Liver (tissue), 9 donors: Measurements from ENCODE around the gene TSGA10. TPM values are rescaled to one million over a fixed set of nuclear protein-coding genes. Genes with fewer than 3 reads are reported as not detected.

ENCODE experiments used
- DNase-seq: peaks from one replicate; pipeline ENCODE4 v3.0.0-alpha.2; 2017; ENCODE audit warnings: low spot score
- H3K27ac ChIP-seq, 2 donors: one replicate each; pipeline ENCODE4 v1.7.0; 2013; ENCODE audit warnings: inconsistent platforms in 2 of 2, low read length in 2 of 2, control low read depth in 1 of 2, low read depth in 1 of 2, mild to moderate bottlenecking in 1 of 2
- H3K27me3 ChIP-seq, 4 donors: one replicate each; pipeline versions ENCODE4 v1.6.1 to v1.7.0; 2013; ENCODE audit warnings: low read length in 3 of 4, inconsistent platforms in 1 of 4, mild to moderate bottlenecking in 1 of 4, moderate library complexity in 1 of 4; ENCODE audit not compliant: control insufficient read depth in 4 of 4, insufficient read depth in 4 of 4
- H3K36me3 ChIP-seq, 4 donors: one replicate each; pipeline versions ENCODE4 v1.6.1 to v1.7.0; 2013; ENCODE audit warnings: low read length in 3 of 4, mild to moderate bottlenecking in 3 of 4, low read depth in 1 of 4, moderate library complexity in 1 of 4; ENCODE audit not compliant: control insufficient read depth in 4 of 4, insufficient read depth in 3 of 4
- H3K4me1 ChIP-seq, 4 donors: one replicate each; pipeline versions ENCODE4 v1.6.1 to v1.7.0; 2013; ENCODE audit warnings: low read length in 3 of 4, mild to moderate bottlenecking in 3 of 4, moderate library complexity in 1 of 4; ENCODE audit not compliant: control insufficient read depth in 4 of 4, insufficient read depth in 4 of 4
- H3K4me3 ChIP-seq, 3 donors: one replicate each; pipeline versions ENCODE4 v1.6.1 to v1.7.0; 2013; ENCODE audit warnings: low read length in 3 of 3, control low read depth in 1 of 3, low read depth in 1 of 3, mild to moderate bottlenecking in 1 of 3
- H3K9ac ChIP-seq, 2 donors: one replicate each; pipeline ENCODE4 v1.7.0; 2013; ENCODE audit warnings: low read length in 2 of 2, mild to moderate bottlenecking in 2 of 2, moderate library complexity in 2 of 2, control low read depth in 1 of 2, low read depth in 1 of 2
- H3K9me3 ChIP-seq, 4 donors: one replicate each; pipeline versions ENCODE4 v1.6.1 to v1.7.0; 2013; ENCODE audit warnings: low read length in 3 of 4; ENCODE audit not compliant: control insufficient read depth in 4 of 4
- ATF3 ChIP-seq: IDR thresholded peaks from 2 replicates; pipeline ENCODE4 v1.6.1; 2016; ENCODE audit warnings: antibody characterized with exemption
- EGR1 ChIP-seq, 2 donors: IDR thresholded peaks; 2 replicates each; pipeline ENCODE4 v1.6.1; 2016 to 2018; ENCODE audit warnings: antibody characterized with exemption in 2 of 2, low read depth in 2 of 2
- FOXA1 ChIP-seq: IDR thresholded peaks from 2 replicates; pipeline ENCODE4 v1.6.1; 2016; ENCODE audit warnings: antibody characterized with exemption
- FOXA2 ChIP-seq: IDR thresholded peaks from 2 replicates; pipeline ENCODE4 v1.6.1; 2016; ENCODE audit warnings: antibody characterized with exemption
- GABPA ChIP-seq, 2 donors: IDR thresholded peaks in 1 of 2; conservative IDR thresholded peaks in 1 of 2; 2 replicates each; pipeline ENCODE4 v1.6.1; 2016; ENCODE audit warnings: antibody characterized with exemption in 2 of 2, mild to moderate bottlenecking in 1 of 2, moderate library complexity in 1 of 2
- HNF4A ChIP-seq, 2 donors: conservative IDR thresholded peaks; 2 replicates each; pipeline ENCODE4 v1.6.1; 2016; ENCODE audit warnings: antibody characterized with exemption in 2 of 2, mild to moderate bottlenecking in 2 of 2
- HNF4G ChIP-seq: IDR thresholded peaks from 2 replicates; pipeline ENCODE4 v1.6.1; 2016; ENCODE audit warnings: antibody characterized with exemption
- JUND ChIP-seq, 2 donors: IDR thresholded peaks; 2 replicates each; pipeline ENCODE4 v1.6.1; 2016; ENCODE audit warnings: antibody characterized with exemption in 2 of 2
- NR2F2 ChIP-seq: IDR thresholded peaks from 2 replicates; pipeline ENCODE4 v1.6.1; 2016; ENCODE audit warnings: antibody characterized with exemption
- RAD21 ChIP-seq, 2 donors: IDR thresholded peaks; 2 replicates each; pipeline ENCODE4 v1.6.1; 2016; ENCODE audit warnings: antibody characterized with exemption in 2 of 2, mild to moderate bottlenecking in 2 of 2
- REST ChIP-seq: IDR thresholded peaks from 2 replicates; pipeline ENCODE4 v1.6.1; 2016; ENCODE audit warnings: antibody characterized with exemption, mild to moderate bottlenecking
- RXRA ChIP-seq, 2 donors: IDR thresholded peaks; 2 replicates each; pipeline ENCODE4 v1.6.1; 2017 to 2018; ENCODE audit warnings: antibody characterized with exemption in 2 of 2, mild to moderate bottlenecking in 1 of 2
- SP1 ChIP-seq: IDR thresholded peaks from 2 replicates; pipeline ENCODE4 v1.6.1; 2018; ENCODE audit warnings: antibody characterized with exemption, mild to moderate bottlenecking
- TAF1 ChIP-seq: conservative IDR thresholded peaks from 2 replicates; pipeline ENCODE4 v1.6.1; 2016; ENCODE audit warnings: antibody characterized with exemption, mild to moderate bottlenecking
- YY1 ChIP-seq: IDR thresholded peaks from 2 replicates; pipeline ENCODE4 v1.6.1; 2016; ENCODE audit warnings: antibody characterized with exemption, mild to moderate bottlenecking
- WGBS: extraction: QIAGEN DNeasy Blood & Tissue Kit; methylation state at CpG from one replicate; pipeline ENCODE4 v1.1.7; 2013; 5-methylcytosine and 5-hydroxymethylcytosine counted together
- polyA plus RNA-seq, 2 donors: library from polyadenylated mRNA; stranded (reverse) in 1 of 2; unstranded in 1 of 2; fragments of 200-250 nt in 1 of 2; fragments of >200 nt in 1 of 2; fragmentation: Nextera tagmentation in 1 of 2; extraction: Ambion mirVana in 1 of 2; gene quantifications; one replicate each; pipeline versions ENCODE4 v1.2.1 to v1.2.3, GENCODE V29; 2013 to 2015
- total RNA-seq, 2 donors: library from RNA; depleted of rRNA; stranded (reverse); fragments of >200 nt; gene quantifications; one replicate each; pipeline ENCODE4 v1.2.3, GENCODE V29; 2014
- TF ChIP-seq, protein P1 (sequence below): fragments of 150-350 bp; IDR thresholded peaks from 2 replicates; pipeline ENCODE4 v1.5.1; 2017; ENCODE audit warnings: improper control_type of control experiment, low read depth, low read length; ENCODE audit not compliant: missing input control
- TF ChIP-seq, protein P2 (sequence below): IDR thresholded peaks from 2 replicates; pipeline ENCODE4 v1.6.1; 2016; ENCODE audit warnings: antibody characterized with exemption
- TF ChIP-seq, protein P3 (sequence below): IDR thresholded peaks from 2 replicates; pipeline ENCODE4 v1.6.1; 2016; ENCODE audit warnings: antibody characterized with exemption
- donor health status: healthy.
- donor health status: healthy.
- donor health status: healthy.
- donor health status: healthy.
- donor health status: healthy.

Gene TSGA10
- total and polyA plus RNA-seq, 4 donors: 0.93 to 4.4 (median 3.8) TPM

GRCh38 chr2:98959810-98960507, 194.8 kb downstream of the TSGA10 start:
- 75% methylated on average over 7 of the region's 7 CpGs for WGBS
- no peaks in the 10 kb centered on the region for H3K4me1 ChIP-seq
- H3K27ac ChIP-seq: no peak overlapping the region
- H3K9me3 ChIP-seq: peaks cover 0 to 3% (median under 1%) of the 10 kb centered on the region in 4 donors
- DNase-seq: no peak
- TF ChIP-seq, protein P1, sequence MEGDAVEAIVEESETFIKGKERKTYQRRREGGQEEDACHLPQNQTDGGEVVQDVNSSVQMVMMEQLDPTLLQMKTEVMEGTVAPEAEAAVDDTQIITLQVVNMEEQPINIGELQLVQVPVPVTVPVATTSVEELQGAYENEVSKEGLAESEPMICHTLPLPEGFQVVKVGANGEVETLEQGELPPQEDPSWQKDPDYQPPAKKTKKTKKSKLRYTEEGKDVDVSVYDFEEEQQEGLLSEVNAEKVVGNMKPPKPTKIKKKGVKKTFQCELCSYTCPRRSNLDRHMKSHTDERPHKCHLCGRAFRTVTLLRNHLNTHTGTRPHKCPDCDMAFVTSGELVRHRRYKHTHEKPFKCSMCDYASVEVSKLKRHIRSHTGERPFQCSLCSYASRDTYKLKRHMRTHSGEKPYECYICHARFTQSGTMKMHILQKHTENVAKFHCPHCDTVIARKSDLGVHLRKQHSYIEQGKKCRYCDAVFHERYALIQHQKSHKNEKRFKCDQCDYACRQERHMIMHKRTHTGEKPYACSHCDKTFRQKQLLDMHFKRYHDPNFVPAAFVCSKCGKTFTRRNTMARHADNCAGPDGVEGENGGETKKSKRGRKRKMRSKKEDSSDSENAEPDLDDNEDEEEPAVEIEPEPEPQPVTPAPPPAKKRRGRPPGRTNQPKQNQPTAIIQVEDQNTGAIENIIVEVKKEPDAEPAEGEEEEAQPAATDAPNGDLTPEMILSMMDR: no peak
- no peak for TF ChIP-seq ATF3
- H3K9ac ChIP-seq: no peak overlapping the region
- H3K36me3 ChIP-seq: no peaks in the 10 kb centered on the region
- no peaks in the 10 kb centered on the region for H3K27me3 ChIP-seq
- no peak overlapping the region for H3K4me3 ChIP-seq

DNA sequence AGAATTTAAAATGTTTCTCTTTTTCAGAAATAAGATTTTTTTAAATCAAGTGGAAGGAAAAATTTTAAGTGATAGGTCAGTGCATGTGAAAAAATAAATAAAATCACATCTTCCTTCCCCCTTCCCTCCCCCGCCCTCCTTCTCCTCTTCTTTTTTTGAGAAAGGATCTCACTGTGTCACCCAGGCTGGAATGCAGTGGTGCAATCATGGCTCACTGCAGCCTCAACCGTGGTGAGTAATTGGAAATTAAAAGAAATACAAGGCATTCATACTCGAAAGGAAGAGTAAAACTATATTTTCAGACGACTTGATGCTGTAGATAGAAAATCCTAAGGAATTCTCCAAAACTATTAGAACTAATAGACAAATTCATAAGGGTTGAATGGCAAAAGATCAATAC, 201.8 kb downstream of the TSGA10 start:
- H3K9me3 ChIP-seq: no peaks in the 10 kb centered on the region
- WGBS: 70% methylated on average over 4 of the region's 4 CpGs
- TF ChIP-seq REST (no peak), ATF3 (no peak), RXRA (IDR thresholded peaks at IDR 0.05) (no peak), SP1 (no peak), FOXA1 (no peak), EGR1 (IDR thresholded peaks at IDR 0.05; ENCODE audit: low read depth in 2 of 2) (no peak), JUND (IDR thresholded peaks at IDR 0.05) (no peak), TAF1 (no peak), HNF4G (no peak), NR2F2 (no peak), GABPA (IDR thresholded peaks at IDR 0.05 in 1 of 2, conservative IDR thresholded peaks at IDR 0.05 in 1 of 2) (no peak), YY1 (no peak), RAD21 (IDR thresholded peaks at IDR 0.05) (no peak), FOXA2 (no peak), HNF4A (conservative IDR thresholded peaks at IDR 0.05) (no peak)
- TF ChIP-seq, protein P1: no peak
- TF ChIP-seq, protein P2, sequence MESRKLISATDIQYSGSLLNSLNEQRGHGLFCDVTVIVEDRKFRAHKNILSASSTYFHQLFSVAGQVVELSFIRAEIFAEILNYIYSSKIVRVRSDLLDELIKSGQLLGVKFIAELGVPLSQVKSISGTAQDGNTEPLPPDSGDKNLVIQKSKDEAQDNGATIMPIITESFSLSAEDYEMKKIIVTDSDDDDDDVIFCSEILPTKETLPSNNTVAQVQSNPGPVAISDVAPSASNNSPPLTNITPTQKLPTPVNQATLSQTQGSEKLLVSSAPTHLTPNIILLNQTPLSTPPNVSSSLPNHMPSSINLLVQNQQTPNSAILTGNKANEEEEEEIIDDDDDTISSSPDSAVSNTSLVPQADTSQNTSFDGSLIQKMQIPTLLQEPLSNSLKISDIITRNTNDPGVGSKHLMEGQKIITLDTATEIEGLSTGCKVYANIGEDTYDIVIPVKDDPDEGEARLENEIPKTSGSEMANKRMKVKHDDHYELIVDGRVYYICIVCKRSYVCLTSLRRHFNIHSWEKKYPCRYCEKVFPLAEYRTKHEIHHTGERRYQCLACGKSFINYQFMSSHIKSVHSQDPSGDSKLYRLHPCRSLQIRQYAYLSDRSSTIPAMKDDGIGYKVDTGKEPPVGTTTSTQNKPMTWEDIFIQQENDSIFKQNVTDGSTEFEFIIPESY: no peak
- TF ChIP-seq, protein P3, sequence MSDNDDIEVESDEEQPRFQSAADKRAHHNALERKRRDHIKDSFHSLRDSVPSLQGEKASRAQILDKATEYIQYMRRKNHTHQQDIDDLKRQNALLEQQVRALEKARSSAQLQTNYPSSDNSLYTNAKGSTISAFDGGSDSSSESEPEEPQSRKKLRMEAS: no peak
- H3K4me3 ChIP-seq: no peak overlapping the region
- H3K27ac ChIP-seq: no peak overlapping the region
- peaks cover 0 to 1% (median 0%) of the 10 kb centered on the region in 4 donors for H3K4me1 ChIP-seq
- no peaks in the 10 kb centered on the region for H3K36me3 ChIP-seq
- no peaks in the 10 kb centered on the region for H3K27me3 ChIP-seq
- no peak overlapping the region for H3K9ac ChIP-seq
- DNase-seq: no peak
